HCT116 (cell line): ENCODE measurements around the gene SLFN5. TPM values are rescaled to one million over a fixed set of nuclear protein-coding genes. Genes with fewer than 3 reads are reported as not detected.
"Not testable (repeated sequence)": the region's sequence is repeated elsewhere in the genome, so short reads cannot be mapped to it uniquely, and the experiment has no call there.

Experiments
- ATAC-seq: fragments of 200-7000 bp; cut with Tn5 transposase; 2 replicates; pipeline ENCODE4 v1.9.1; 2020; ENCODE audit warnings: mild to moderate bottlenecking, moderate library complexity
- BruUV-seq: library from RNA; stranded (reverse); fragments of 400-500 nt; replicated peaks from 2 replicates; lab custom pipeline; 2021; lab: Mats Ljungman, UMichigan
- CTCF ChIA-PET: fragments of 300-600 bp; sonication (Branson Sonifier 250); formaldehyde crosslinking; loops from one replicate; lab custom pipeline; 2021; ENCODE audit warnings: antibody characterized with exemption; lab: Charles Lee
- POLR2A ChIA-PET: fragments of 300-600, 350-600 bp; sonication (Branson Sonifier 250); formaldehyde crosslinking; loops from one replicate; lab custom pipeline; 2021; ENCODE audit warnings: antibody characterized with exemption; lab: Charles Lee
- RAD21 ChIA-PET, 2 experiments: fragments of 300-600 bp; sonication (Branson Sonifier 250); formaldehyde crosslinking; loops; one replicate each; lab custom pipeline; 2023; ENCODE audit warnings: low total read pairs in 2 of 2; ENCODE audit not compliant: uncharacterized antibody in 2 of 2, unreplicated experiment in 2 of 2, low non-redundant PET in 1 of 2; lab: Charles Lee
- DNase-seq: peaks from one replicate; pipeline ENCODE4 v3.0.0-alpha.2; 2010; ENCODE audit warnings: low read depth, low spot score
- H2AFZ ChIP-seq: fragments of 200-600 bp; shearing (Covaris generic), sonication (generic); 2 replicates; pipeline ENCODE4 v1.6.1; 2017; ENCODE audit warnings: low read depth, mixed run types, mixed read lengths, antibody characterized with exemption, low read length; ENCODE audit not compliant: poor library complexity, severe bottlenecking
- H3K27ac ChIP-seq: 2 replicates; pipeline ENCODE4 v1.5.1; 2012; ENCODE audit warnings: low read depth, low read length
- H3K27me3 ChIP-seq: fragments of 200-600 bp; sonication (generic); 2 replicates; pipeline ENCODE4 v1.6.1; 2016; ENCODE audit warnings: mixed run types, low read length, mixed read lengths; ENCODE audit not compliant: insufficient read depth
- H3K36me3 ChIP-seq, 2 experiments: fragments of 200-500 bp in 1 of 2; fragments of 200-600 bp in 1 of 2; sonication (Bioruptor generic) in 1 of 2; sonication (generic) in 1 of 2; 2 replicates each; pipeline versions ENCODE4 v1.5.1 to v1.6.1; 2014 to 2016; ENCODE audit warnings: low read length in 2 of 2, inconsistent platforms in 1 of 2, mixed read lengths in 1 of 2, mixed run types in 1 of 2; ENCODE audit not compliant: insufficient read depth in 2 of 2, control insufficient read depth in 1 of 2
- H3K4me1 ChIP-seq, 2 experiments: fragments of 200-600 bp in 1 of 2; sonication (generic) in 1 of 2; 2 replicates each; pipeline versions ENCODE4 v1.5.1 to v1.6.1; 2012 to 2017; ENCODE audit warnings: low read length in 2 of 2, inconsistent platforms in 1 of 2, mild to moderate bottlenecking in 1 of 2, mixed read lengths in 1 of 2, mixed run types in 1 of 2, moderate library complexity in 1 of 2; ENCODE audit not compliant: insufficient read depth in 2 of 2, control insufficient read depth in 1 of 2
- H3K4me2 ChIP-seq: fragments of 200-600 bp; sonication (generic); 2 replicates; pipeline ENCODE4 v1.6.1; 2017; ENCODE audit warnings: mixed run types, low read length, mixed read lengths
- H3K4me3 ChIP-seq, 2 experiments: fragments of 200-600 bp in 1 of 2; sonication (generic) in 1 of 2; replicated peaks in 1 of 2; 2 replicates each; pipeline ENCODE4 v1.5.1; 2011 to 2016; ENCODE audit warnings: low read length in 2 of 2, control low read depth in 1 of 2, low read depth in 1 of 2, mild to moderate bottlenecking in 1 of 2, mixed read lengths in 1 of 2, mixed run types in 1 of 2
- H3K79me2 ChIP-seq: fragments of 200-600 bp; sonication (generic); 2 replicates; pipeline ENCODE4 v1.6.1; 2017; ENCODE audit warnings: mild to moderate bottlenecking, mixed run types, low read length, moderate library complexity, mixed read lengths; ENCODE audit not compliant: insufficient read depth
- H3K9ac ChIP-seq: fragments of 200-600 bp; sonication (generic); 2 replicates; pipeline ENCODE4 v1.6.1; 2016; ENCODE audit warnings: low read length, mixed read lengths
- H3K9me2 ChIP-seq: fragments of 200-600 bp; sonication (generic), shearing (Covaris generic); 2 replicates; pipeline ENCODE4 v1.6.1; 2017; ENCODE audit warnings: mixed run types, mild to moderate bottlenecking, moderate library complexity; ENCODE audit not compliant: insufficient read depth
- H3K9me3 ChIP-seq, 2 experiments: fragments of 200-500 bp in 1 of 2; fragments of 200-600 bp in 1 of 2; sonication (Bioruptor generic) in 1 of 2; sonication (generic) in 1 of 2; 2 replicates each; pipeline ENCODE4 v1.6.1; 2014 to 2017; ENCODE audit warnings: low read length in 2 of 2, mixed read lengths in 2 of 2, inconsistent platforms in 1 of 2, low read depth in 1 of 2, mild to moderate bottlenecking in 1 of 2, mixed run types in 1 of 2, moderate library complexity in 1 of 2; ENCODE audit not compliant: control insufficient read depth in 1 of 2, insufficient read depth in 1 of 2
- H4K20me1 ChIP-seq: fragments of 200-600 bp; sonication (generic), shearing (Covaris generic); 2 replicates; pipeline ENCODE4 v1.6.1; 2017; ENCODE audit warnings: mixed run types, mild to moderate bottlenecking, moderate library complexity; ENCODE audit not compliant: insufficient read depth
- EGR1 ChIP-seq: IDR thresholded peaks from 2 replicates; pipeline ENCODE4 v1.6.1; 2012; ENCODE audit warnings: low read depth
- ELF1 ChIP-seq: IDR thresholded peaks from 2 replicates; pipeline ENCODE4 v1.6.1; 2012; ENCODE audit warnings: low read depth, borderline replicate concordance
- FOSL1 ChIP-seq: IDR thresholded peaks from 2 replicates; pipeline ENCODE4 v1.6.1; 2012; ENCODE audit warnings: low read depth
- intact Hi-C: fragments of 100-400 bp; cut with micrococcal nuclease; formaldehyde crosslinking; loops from 2 replicates; pipeline ENCODE4 v1.10.0; 2022
- total RNA-seq: library from RNA; stranded (reverse); gene quantifications from one replicate; pipeline ENCODE4 v1.2.1, GENCODE V29; 2021; ENCODE audit not compliant: unreplicated experiment
- TF ChIP-seq, protein P1 (sequence below): IDR thresholded peaks from 2 replicates; pipeline ENCODE4 v1.6.1; 2011; ENCODE audit warnings: mild to moderate bottlenecking, low read length, moderate library complexity; ENCODE audit not compliant: insufficient replicate concordance; ENCODE audit errors: extremely low read depth

The SLFN5 gene
- total RNA-seq, 1 experiment from 2014 or later: 23.7 TPM

DNA sequence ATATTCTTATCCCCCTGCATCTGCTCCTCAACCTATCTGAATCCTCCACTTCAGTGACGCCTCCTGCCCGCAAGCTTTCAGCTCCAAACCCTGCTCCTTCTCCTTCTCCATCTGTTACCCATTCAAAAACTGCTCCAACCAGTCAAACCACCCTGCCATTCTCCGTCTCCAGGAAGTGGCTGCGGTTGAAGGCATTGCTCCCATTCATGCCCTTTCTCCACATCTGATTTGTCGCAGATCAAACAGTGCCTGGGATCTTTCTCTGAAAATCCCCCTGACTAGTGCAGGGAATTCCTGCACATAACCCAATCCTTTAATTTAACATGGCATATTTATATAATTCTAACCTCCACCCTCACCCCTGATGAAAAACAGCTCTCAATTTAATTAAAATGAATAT, 56.3 kb downstream of the SLFN5 start:
- intact Hi-C loops: no loop called here
- ATAC-seq: no peak
- POLR2A ChIA-PET: no interaction called here
- TF ChIP-seq, protein P1, sequence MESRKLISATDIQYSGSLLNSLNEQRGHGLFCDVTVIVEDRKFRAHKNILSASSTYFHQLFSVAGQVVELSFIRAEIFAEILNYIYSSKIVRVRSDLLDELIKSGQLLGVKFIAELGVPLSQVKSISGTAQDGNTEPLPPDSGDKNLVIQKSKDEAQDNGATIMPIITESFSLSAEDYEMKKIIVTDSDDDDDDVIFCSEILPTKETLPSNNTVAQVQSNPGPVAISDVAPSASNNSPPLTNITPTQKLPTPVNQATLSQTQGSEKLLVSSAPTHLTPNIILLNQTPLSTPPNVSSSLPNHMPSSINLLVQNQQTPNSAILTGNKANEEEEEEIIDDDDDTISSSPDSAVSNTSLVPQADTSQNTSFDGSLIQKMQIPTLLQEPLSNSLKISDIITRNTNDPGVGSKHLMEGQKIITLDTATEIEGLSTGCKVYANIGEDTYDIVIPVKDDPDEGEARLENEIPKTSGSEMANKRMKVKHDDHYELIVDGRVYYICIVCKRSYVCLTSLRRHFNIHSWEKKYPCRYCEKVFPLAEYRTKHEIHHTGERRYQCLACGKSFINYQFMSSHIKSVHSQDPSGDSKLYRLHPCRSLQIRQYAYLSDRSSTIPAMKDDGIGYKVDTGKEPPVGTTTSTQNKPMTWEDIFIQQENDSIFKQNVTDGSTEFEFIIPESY: no peak
- TF ChIP-seq FOSL1 (no peak), ELF1 (no peak), EGR1 (no peak)
- TF ChIP-seq, all 23 proteins: peak for 0
- no TSS peak for BruUV-seq
- H3K9ac ChIP-seq: no peak overlapping the region
- H3K79me2 ChIP-seq: no peaks in the 10 kb centered on the region
- H3K27ac ChIP-seq: no peak overlapping the region
- no peaks in the 10 kb centered on the region for H4K20me1 ChIP-seq
- H2AFZ ChIP-seq: no peak overlapping the region
- 0 out of 4 replicates have a peak, but pooled peaks cover 3 to 4% of the 10 kb centered on the region in 2 experiments for H3K9me3 ChIP-seq
- no peak overlapping the region for H3K4me3 ChIP-seq
- H3K36me3 ChIP-seq: no peaks in the 10 kb centered on the region
- DNase-seq: no peak
- H3K4me1 ChIP-seq: peaks cover 2 to 3% of the 10 kb centered on the region in 2 experiments; a peak in 2 of 4 replicates
- CTCF ChIA-PET: interaction anchor here (1.3 kb wide), 1 partner anchor 14 kb away, joined by 4 read pairs; no protein-coding TSS in a partner anchor
- RAD21 ChIA-PET: no interaction called here
- H3K9me2 ChIP-seq: no peaks in the 10 kb centered on the region
- H3K4me2 ChIP-seq: no peak overlapping the region
- peaks cover 6% of the 10 kb centered on the region; the same call in 1 of the 2 replicates for H3K27me3 ChIP-seq

DNA sequence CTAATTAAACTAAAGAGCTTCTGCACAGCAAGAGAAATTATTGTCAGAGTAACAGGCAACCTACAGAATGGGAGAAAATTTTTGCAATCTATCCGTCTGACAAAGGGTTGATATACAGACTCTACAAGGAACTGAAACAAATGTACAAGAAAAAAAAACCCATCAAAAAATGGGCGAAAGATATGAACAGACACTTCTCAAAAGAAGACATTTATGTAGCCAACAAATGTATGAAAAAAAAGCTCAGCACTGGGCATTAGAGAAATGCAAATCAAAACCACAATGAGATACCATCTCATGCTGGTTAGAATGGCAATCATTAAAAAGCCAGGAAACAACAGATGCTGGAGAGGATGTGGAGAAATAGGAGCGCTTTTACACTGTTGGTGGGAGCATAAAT, 66.5 kb downstream of the SLFN5 start:
- H3K27ac ChIP-seq, DNase-seq, H3K36me3 ChIP-seq, POLR2A ChIA-PET, H4K20me1 ChIP-seq, H3K9me2 ChIP-seq, H3K79me2 ChIP-seq, RAD21 ChIA-PET, H3K9ac ChIP-seq, H3K4me1 ChIP-seq, intact Hi-C loops, BruUV-seq, H3K9me3 ChIP-seq, H3K4me2 ChIP-seq, H3K27me3 ChIP-seq, H3K4me3 ChIP-seq, CTCF ChIA-PET, ATAC-seq, H2AFZ ChIP-seq: not testable (repeated sequence)
